ENCODE data around the gene ZNF275. TPM values are rescaled to one million over a fixed set of nuclear protein-coding genes. Genes with fewer than 3 reads are reported as not detected.

Gene ZNF275
- total RNA-seq, 4 donors from 2014 or later = 11.8 to 15.9 (median 12.6) TPM

DNA sequence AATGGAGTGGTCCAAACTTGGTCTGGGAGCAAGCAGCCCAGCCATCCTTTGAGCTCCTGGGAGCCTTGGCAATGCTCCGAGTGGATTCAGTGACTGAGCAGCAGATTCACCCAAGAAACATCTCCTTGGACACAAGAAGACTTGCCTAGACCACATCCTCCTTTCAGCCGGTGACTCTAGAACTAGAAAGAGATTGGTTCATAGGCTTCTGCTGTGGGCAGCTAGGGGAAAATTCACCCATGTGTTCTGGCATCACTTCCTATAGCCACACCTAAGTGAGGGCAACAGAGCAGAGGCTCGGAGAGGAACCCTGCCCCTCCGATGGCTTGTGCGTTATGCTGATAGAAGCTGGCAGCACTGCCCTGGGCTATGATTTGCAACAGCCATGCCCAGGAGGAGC lies 16.0 kb downstream of the ZNF275 start:
- H3K4me3 ChIP-seq = no peak overlapping the region
- no peak for TF ChIP-seq EP300 (IDR thresholded peaks at IDR 0.05)
- no peak for TF ChIP-seq CTCF (IDR thresholded peaks at IDR 0.05)
- no peak for TF ChIP-seq POLR2A (IDR thresholded peaks at IDR 0.05)
- H3K27me3 ChIP-seq = no peaks in the 10 kb centered on the region
- DNase-seq (ENCODE audit: low spot score in 2 of 2) = no peak
- H3K4me1 ChIP-seq = no peaks in the 10 kb centered on the region
- no peak overlapping the region for H3K27ac ChIP-seq
- peaks cover 0 to 60% (median 0%) of the 10 kb centered on the region in 3 donors for H3K36me3 ChIP-seq
- 85% methylated on average over 5 of the region's 5 CpGs; no CpG with 5 or more reads in 1 of the 2 donors for WGBS, 2 donors
- no peaks in the 10 kb centered on the region for H3K9me3 ChIP-seq

- no peak for DNase-seq (ENCODE audit: low spot score in 2 of 2)
- 87 to 89% methylated on average over 8 of the region's 8 CpGs for WGBS, 2 donors
- Histone ChIP-seq H3K9me3 (no peaks in the 10 kb centered on the region), H3K36me3 (peaks cover 0 to 42% (median 0%) of the 10 kb centered on the region in 3 donors), H3K4me3 (no peak overlapping the region), H3K27me3 (no peaks in the 10 kb centered on the region), H3K27ac (no peak overlapping the region), H3K4me1 (no peaks in the 10 kb centered on the region)
- TF ChIP-seq POLR2A (IDR thresholded peaks at IDR 0.05) (no peak), EP300 (IDR thresholded peaks at IDR 0.05) (no peak), CTCF (IDR thresholded peaks at IDR 0.05) (no peak)
Observed at GRCh38 chrX:153351981-153352380, 18.0 kb downstream of the ZNF275 start.

- no peak overlapping the region for H3K4me3 ChIP-seq
- H3K9me3 ChIP-seq = no peaks in the 10 kb centered on the region
- no peaks in the 10 kb centered on the region for H3K27me3 ChIP-seq
- WGBS, 2 donors = 73 to 100% methylated on average over 1 to 3 of the region's 3 CpGs
- H3K36me3 ChIP-seq = peaks cover 0 to 33% (median 0%) of the 10 kb centered on the region in 3 donors
- TF ChIP-seq POLR2A (IDR thresholded peaks at IDR 0.05) = no peak
- no peak for TF ChIP-seq EP300 (IDR thresholded peaks at IDR 0.05)
- TF ChIP-seq CTCF (IDR thresholded peaks at IDR 0.05) = no peak
- H3K27ac ChIP-seq = no peak overlapping the region
- no peak for DNase-seq (ENCODE audit: low spot score in 2 of 2)
- H3K4me1 ChIP-seq = no peaks in the 10 kb centered on the region
Observed at GRCh38 chrX:153352858-153353257, 18.9 kb downstream of the ZNF275 start.

DNA sequence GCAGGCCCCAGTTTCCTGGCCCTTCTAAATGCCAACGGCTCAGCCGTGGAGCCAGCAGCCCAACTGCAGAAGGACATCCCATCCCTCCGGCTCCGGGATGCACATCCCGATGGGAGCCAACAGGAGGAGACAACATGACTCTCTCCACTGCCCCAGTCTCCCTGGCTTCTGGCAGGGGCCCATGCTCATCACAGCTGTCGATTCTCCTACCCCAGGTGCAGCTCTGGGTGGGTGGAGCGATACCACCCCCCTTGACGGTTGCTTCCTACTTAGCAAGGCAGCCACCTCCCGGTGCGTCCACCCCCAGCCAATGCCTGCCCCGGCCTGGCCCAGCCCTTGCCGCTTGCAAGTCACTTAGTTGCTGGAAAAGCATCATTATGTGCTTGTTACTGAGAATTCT lies 19.5 kb downstream of the ZNF275 start:
- H3K4me3 ChIP-seq = no peak overlapping the region
- no peak overlapping the region for H3K27ac ChIP-seq
- TF ChIP-seq CTCF (IDR thresholded peaks at IDR 0.05) (no peak), EP300 (IDR thresholded peaks at IDR 0.05) (no peak), POLR2A (IDR thresholded peaks at IDR 0.05) (no peak)
- no peaks in the 10 kb centered on the region for H3K9me3 ChIP-seq
- WGBS, 2 donors = 67 to 82% methylated on average over 7 to 9 of the region's 12 CpGs
- no peak for DNase-seq (ENCODE audit: low spot score in 2 of 2)
- H3K36me3 ChIP-seq = peaks cover 0 to 28% (median 0%) of the 10 kb centered on the region in 3 donors
- H3K4me1 ChIP-seq = no peaks in the 10 kb centered on the region
- H3K27me3 ChIP-seq = no peaks in the 10 kb centered on the region

DNA sequence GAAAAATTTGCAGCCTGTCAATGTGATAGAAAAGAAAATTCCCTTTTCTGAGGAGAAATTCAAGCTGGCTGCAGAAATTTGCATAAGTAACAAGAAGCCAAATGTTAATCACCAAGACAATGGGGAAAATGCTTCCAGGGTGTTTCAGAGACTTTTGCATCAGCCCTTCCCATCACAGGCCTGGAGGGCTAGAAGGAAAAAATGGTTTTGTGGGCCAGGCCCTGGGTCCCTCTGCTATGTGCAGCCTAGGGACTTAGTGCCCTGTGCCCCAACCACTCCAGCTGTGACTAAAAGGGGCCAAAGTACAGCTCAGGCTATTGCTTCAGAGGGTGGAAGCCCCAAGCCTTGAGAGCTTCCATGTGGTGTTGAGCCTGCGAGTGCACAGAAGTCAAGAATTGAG lies 23.9 kb downstream of the ZNF275 start:
- H3K4me3 ChIP-seq = no peak overlapping the region
- 83 to 100% methylated on average over 1 of the region's 1 CpG for WGBS, 2 donors
- no peak for TF ChIP-seq CTCF (IDR thresholded peaks at IDR 0.05)
- TF ChIP-seq POLR2A (IDR thresholded peaks at IDR 0.05) = no peak
- no peak for TF ChIP-seq EP300 (IDR thresholded peaks at IDR 0.05)
- no peak for DNase-seq (ENCODE audit: low spot score in 2 of 2)
- H3K36me3 ChIP-seq = no peaks in the 10 kb centered on the region
- no peaks in the 10 kb centered on the region for H3K27me3 ChIP-seq
- H3K27ac ChIP-seq = no peak overlapping the region
- no peaks in the 10 kb centered on the region for H3K9me3 ChIP-seq
- no peaks in the 10 kb centered on the region for H3K4me1 ChIP-seq

Measured in tibial nerve (tissue), 4 donors.